AG04449 (cell line): ENCODE results near the gene TMIGD1.

ENCODE experiments used
- CTCF ChIA-PET: fragments of 350-600 bp; formaldehyde crosslinking; extraction: SDS; loops from one replicate; lab custom pipeline; 2021; ENCODE audit warnings: antibody characterized with exemption; lab: Yijun Ruan, JAX
- POLR2A ChIA-PET: fragments of 400-600, 350-600 bp; formaldehyde crosslinking; extraction: SDS; loops from one replicate; lab custom pipeline; 2020; ENCODE audit warnings: antibody characterized with exemption, inconsistent platforms; lab: Yijun Ruan, JAX
- DNase-seq: peaks from one replicate; pipeline ENCODE4 v3.0.0-alpha.2; 2010; ENCODE audit warnings: low read depth, low spot score
- H3K4me3 ChIP-seq: 2 replicates; pipeline ENCODE4 v1.5.1; 2011; ENCODE audit warnings: low read depth, mild to moderate bottlenecking, control low read depth, low read length
- CTCF ChIP-seq: IDR thresholded peaks from one replicate; pipeline ENCODE4 v1.5.1; 2011; ENCODE audit warnings: mild to moderate bottlenecking, moderate library complexity, low read length, control low read depth, inconsistent platforms; ENCODE audit not compliant: insufficient read depth; ENCODE audit errors: missing control alignments

The TMIGD1 gene

GRCh38 chr17:30332057-30332542, 1.8 kb downstream of the TMIGD1 start:
- TF ChIP-seq CTCF: no peak
- POLR2A ChIA-PET: no interaction called here
- no peak overlapping the region for H3K4me3 ChIP-seq
- CTCF ChIA-PET: interaction anchor here (6.5 kb wide), 1 partner anchor 8 kb away, joined by 48 read pairs; no protein-coding TSS in a partner anchor
- peak; percentile 19 for DNase-seq

GRCh38 chr17:30326809-30327208, 7.0 kb downstream of the TMIGD1 start:
- DNase-seq: no peak
- ChIA-PET CTCF (interaction anchor here (1.8 to 6.5 kb wide), 4 partner anchors 8 to 222 kb away, joined by 8 to 48 read pairs (median 18); no protein-coding TSS in a partner anchor), POLR2A (no interaction called here)
- TF ChIP-seq CTCF: no peak
- no peak overlapping the region for H3K4me3 ChIP-seq

DNA sequence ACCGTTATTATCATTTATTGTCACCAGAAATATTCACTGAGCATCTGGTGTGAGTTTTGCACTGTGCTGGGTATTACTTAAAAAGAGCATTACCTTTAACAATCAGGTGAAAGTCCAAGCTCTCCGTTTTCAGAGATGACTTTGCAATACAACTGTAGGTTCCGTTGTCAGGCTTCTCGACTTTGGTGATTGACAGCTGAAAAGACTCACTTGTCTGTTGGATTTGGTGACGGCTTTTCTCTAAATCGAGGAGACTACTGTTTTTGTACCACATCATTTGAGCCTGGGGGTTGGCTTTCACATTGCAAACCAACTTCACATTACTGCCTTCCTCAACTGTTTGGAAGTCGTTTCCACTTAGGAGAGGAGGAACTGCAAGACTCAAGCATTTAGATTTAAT, 9.1 kb downstream of the TMIGD1 start:
- POLR2A ChIA-PET: no interaction called here
- DNase-seq: no peak
- CTCF ChIA-PET: interaction anchor here (0.9 to 1.6 kb wide), 2 partner anchors 9 to 17 kb away, joined by 4 read pairs; partner anchors contain the start of gene TMIGD1
- no peak overlapping the region for H3K4me3 ChIP-seq
- TF ChIP-seq CTCF: no peak

DNA sequence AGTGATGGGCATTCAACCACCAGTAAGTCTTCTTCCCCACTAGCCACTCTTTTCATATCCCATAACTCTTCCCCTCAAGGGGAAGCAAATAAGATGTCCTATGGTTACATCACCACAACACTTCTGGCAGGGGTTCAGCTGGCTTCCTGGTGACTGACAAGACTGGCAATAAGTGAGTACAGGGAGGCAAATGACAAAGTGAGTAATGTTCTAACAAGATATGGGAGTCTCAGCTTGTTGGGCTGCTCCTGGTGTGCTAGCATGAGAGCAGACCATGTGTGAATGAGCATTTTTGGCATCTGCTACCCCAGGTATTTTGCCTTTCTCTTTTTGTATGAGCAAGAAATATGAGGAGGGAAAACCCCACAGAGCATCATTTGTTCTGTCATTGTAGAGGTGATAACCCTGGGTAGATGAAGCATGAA, 9.9 kb downstream of the TMIGD1 start:
- ChIA-PET CTCF (interaction anchor here (0.9 to 1.6 kb wide), 4 partner anchors 9 to 18 kb away, joined by 4 to 7 read pairs (median 5); partner anchors contain the start of gene TMIGD1), POLR2A (no interaction called here)
- DNase-seq: no peak
- no peak overlapping the region for H3K4me3 ChIP-seq
- no peak for TF ChIP-seq CTCF

DNA sequence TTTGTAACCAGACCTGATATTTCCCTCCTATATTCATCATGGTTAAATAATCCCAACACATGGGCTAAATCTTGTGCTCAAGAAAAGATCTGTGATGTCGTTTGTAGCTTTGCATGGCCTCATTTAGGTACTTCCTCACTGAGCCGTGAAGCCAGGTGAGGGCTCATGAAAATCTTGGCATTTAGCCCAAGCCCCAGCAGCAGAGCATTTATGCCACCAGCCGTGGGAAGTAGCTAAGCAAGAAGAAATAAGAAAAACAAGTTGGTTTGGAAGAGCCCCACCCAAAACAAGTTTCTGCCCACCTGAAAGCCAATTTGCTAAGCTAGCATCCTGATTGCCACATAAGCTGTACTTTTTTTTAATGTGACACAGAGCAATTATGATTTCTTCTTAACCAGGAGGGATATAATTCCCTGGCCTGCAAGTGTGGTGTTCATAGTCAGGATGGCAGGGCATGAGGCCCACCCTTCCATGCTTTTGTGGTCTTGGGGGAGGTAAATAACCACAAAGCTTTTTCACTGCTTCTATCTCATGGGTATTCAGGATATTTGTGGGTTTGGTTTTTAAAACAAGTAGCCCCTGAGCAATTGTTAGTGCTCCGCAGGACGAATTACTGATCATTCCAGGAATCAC, 10.5 kb downstream of the TMIGD1 start:
- POLR2A ChIA-PET: no interaction called here
- DNase-seq: no peak
- H3K4me3 ChIP-seq: no peak overlapping the region
- CTCF ChIA-PET: interaction anchor here (0.6 to 1.6 kb wide), 4 partner anchors 10 to 365 kb away, joined by 4 to 7 read pairs (median 5); partner anchors contain the start of gene TMIGD1
- no peak for TF ChIP-seq CTCF

DNA sequence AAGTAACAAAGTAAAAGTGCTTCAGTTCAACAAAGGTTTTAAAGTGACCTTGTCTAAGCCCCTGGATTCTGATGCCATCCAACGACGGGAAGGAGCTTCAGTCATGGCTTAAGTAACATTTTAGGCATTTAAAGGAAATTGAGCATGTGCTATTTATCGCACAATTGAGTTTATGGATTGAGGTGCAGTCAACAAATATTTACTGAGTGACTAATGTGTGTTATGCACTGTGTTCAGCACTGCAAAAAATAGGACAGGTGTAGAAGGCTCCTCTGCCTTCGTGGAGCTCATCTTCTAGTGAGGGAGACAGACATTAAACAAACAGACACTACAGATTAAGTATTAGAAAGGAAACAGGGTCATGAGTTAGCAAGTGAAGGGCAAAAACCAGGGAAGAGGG, 12.5 kb downstream of the TMIGD1 start:
- ChIA-PET CTCF (interaction anchor here (1.5 kb wide), 1 partner anchor 18 kb away, joined by 5 read pairs; no protein-coding TSS in a partner anchor), POLR2A (no interaction called here)
- DNase-seq: no peak
- H3K4me3 ChIP-seq: no peak overlapping the region
- no peak for TF ChIP-seq CTCF
